Measurements from ENCODE around the gene NDUFV2.
A peak's percentile ranks its signal among the peaks of the same experiment; 100 is the strongest.

Gene NDUFV2

GRCh38 chr18:9102508-9103375 is at the start of gene NDUFV2:
NDUFV2 (plus strand) TSS chr18:9102699; CDS start chr18:9102744, 45 bp downstream.
- Histone ChIP-seq H3K4me1 (peaks cover 59% of the 10 kb centered on the region), H3K27me3 (ENCODE audit: low read depth) (no peaks in the 10 kb centered on the region), H3K36me3 (replicated peaks) (0 out of 2 replicates have a peak, but pooled peaks cover 4% of the 10 kb centered on the region), H3K9me3 (no peaks in the 10 kb centered on the region), H3K4me3 (peak within 1 kb of the TSS; percentile 76)
- in situ Hi-C loops (cut with MboI; ENCODE audit: low sequenced_read_pairs), result no loop called here
- DNase-seq (ENCODE audit: low spot score in 2 of 2), result peak; percentile 88 to 98

- DNase-seq (ENCODE audit: low spot score in 2 of 2), result no peak
- H3K4me3 ChIP-seq, result no peak overlapping the region
- H3K36me3 ChIP-seq (replicated peaks), result no peaks in the 10 kb centered on the region
- in situ Hi-C loops (cut with MboI; ENCODE audit: low sequenced_read_pairs), result loop anchor here (25.0 kb wide), 1 partner anchor 458 kb away; no protein-coding TSS in a partner anchor
- H3K27me3 ChIP-seq (ENCODE audit: low read depth), result no peaks in the 10 kb centered on the region
- no peaks in the 10 kb centered on the region for H3K4me1 ChIP-seq
- H3K9me3 ChIP-seq, result peaks cover 6% of the 10 kb centered on the region
Measured at GRCh38 chr18:9053814-9054213, 48.7 kb upstream of the NDUFV2 start.

- Histone ChIP-seq H3K4me3 (no peak overlapping the region), H3K36me3 (replicated peaks) (no peaks in the 10 kb centered on the region), H3K9me3 (peaks cover 6% of the 10 kb centered on the region), H3K4me1 (no peaks in the 10 kb centered on the region), H3K27me3 (ENCODE audit: low read depth) (no peaks in the 10 kb centered on the region)
- DNase-seq (ENCODE audit: low spot score in 2 of 2), result peak in 1 of 2 experiments; percentile 32
- in situ Hi-C loops (cut with MboI; ENCODE audit: low sequenced_read_pairs), result loop anchor here (25.0 kb wide), 1 partner anchor 457 kb away; no protein-coding TSS in a partner anchor
Measured at GRCh38 chr18:9055185-9055584, 47.3 kb upstream of the NDUFV2 start.

- no peak for DNase-seq (ENCODE audit: low spot score in 2 of 2)
- Histone ChIP-seq H3K4me3 (no peak overlapping the region), H3K4me1 (no peaks in the 10 kb centered on the region), H3K9me3 (peaks cover 4% of the 10 kb centered on the region), H3K27me3 (ENCODE audit: low read depth) (no peaks in the 10 kb centered on the region), H3K36me3 (replicated peaks) (no peaks in the 10 kb centered on the region)
- in situ Hi-C loops (cut with MboI; ENCODE audit: low sequenced_read_pairs), result loop anchor here (25.0 kb wide), 1 partner anchor 457 kb away; no protein-coding TSS in a partner anchor
Measured at GRCh38 chr18:9055626-9056025, 46.9 kb upstream of the NDUFV2 start.

- Histone ChIP-seq H3K36me3 (replicated peaks) (no peaks in the 10 kb centered on the region), H3K4me1 (no peaks in the 10 kb centered on the region), H3K9me3 (no peaks in the 10 kb centered on the region), H3K4me3 (no peak overlapping the region), H3K27me3 (ENCODE audit: low read depth) (no peaks in the 10 kb centered on the region)
- no peak for DNase-seq (ENCODE audit: low spot score in 2 of 2)
- in situ Hi-C loops (cut with MboI; ENCODE audit: low sequenced_read_pairs), result loop anchor here (25.0 kb wide), 1 partner anchor 455 kb away; no protein-coding TSS in a partner anchor
Measured at GRCh38 chr18:9057646-9058045, 44.9 kb upstream of the NDUFV2 start.

- no peaks in the 10 kb centered on the region for H3K9me3 ChIP-seq
- no peaks in the 10 kb centered on the region for H3K4me1 ChIP-seq
- H3K36me3 ChIP-seq (replicated peaks), result no peaks in the 10 kb centered on the region
- in situ Hi-C loops (cut with MboI; ENCODE audit: low sequenced_read_pairs), result loop anchor here (25.0 kb wide), 1 partner anchor 454 kb away; no protein-coding TSS in a partner anchor
- DNase-seq (ENCODE audit: low spot score in 2 of 2), result no peak
- no peaks in the 10 kb centered on the region for H3K27me3 ChIP-seq (ENCODE audit: low read depth)
- H3K4me3 ChIP-seq, result no peak overlapping the region
Measured at GRCh38 chr18:9058406-9058805, 44.1 kb upstream of the NDUFV2 start.

- H3K27me3 ChIP-seq (ENCODE audit: low read depth), result no peaks in the 10 kb centered on the region
- no peak overlapping the region for H3K4me3 ChIP-seq
- H3K9me3 ChIP-seq, result no peaks in the 10 kb centered on the region
- no peaks in the 10 kb centered on the region for H3K36me3 ChIP-seq (replicated peaks)
- no peak for DNase-seq (ENCODE audit: low spot score in 2 of 2)
- in situ Hi-C loops (cut with MboI; ENCODE audit: low sequenced_read_pairs), result loop anchor here (25.0 kb wide), 1 partner anchor 450 kb away; no protein-coding TSS in a partner anchor
- H3K4me1 ChIP-seq, result no peaks in the 10 kb centered on the region
Measured at GRCh38 chr18:9062418-9062751, 40.1 kb upstream of the NDUFV2 start.

GRCh38 chr18:9065864-9066263 is 36.6 kb upstream of the NDUFV2 start:
- no peaks in the 10 kb centered on the region for H3K27me3 ChIP-seq (ENCODE audit: low read depth)
- peaks cover 7% of the 10 kb centered on the region for H3K4me1 ChIP-seq
- H3K36me3 ChIP-seq (replicated peaks), result no peaks in the 10 kb centered on the region
- H3K4me3 ChIP-seq, result no peak overlapping the region
- H3K9me3 ChIP-seq, result no peaks in the 10 kb centered on the region
- no peak for DNase-seq (ENCODE audit: low spot score in 2 of 2)
- in situ Hi-C loops (cut with MboI; ENCODE audit: low sequenced_read_pairs), result loop anchor here (25.0 kb wide), 1 partner anchor 446 kb away; no protein-coding TSS in a partner anchor

- Histone ChIP-seq H3K36me3 (replicated peaks) (no peaks in the 10 kb centered on the region), H3K9me3 (no peaks in the 10 kb centered on the region), H3K27me3 (ENCODE audit: low read depth) (no peaks in the 10 kb centered on the region), H3K4me3 (no peak overlapping the region), H3K4me1 (peaks cover 7% of the 10 kb centered on the region)
- DNase-seq (ENCODE audit: low spot score in 2 of 2), result no peak
- in situ Hi-C loops (cut with MboI; ENCODE audit: low sequenced_read_pairs), result loop anchor here (25.0 kb wide), 1 partner anchor 446 kb away; no protein-coding TSS in a partner anchor
Measured at GRCh38 chr18:9066358-9066757, 36.1 kb upstream of the NDUFV2 start.

GRCh38 chr18:9066817-9067306 is 35.6 kb upstream of the NDUFV2 start:
- no peak for DNase-seq (ENCODE audit: low spot score in 2 of 2)

GRCh38 chr18:9067823-9068222 is 34.7 kb upstream of the NDUFV2 start:
- no peaks in the 10 kb centered on the region for H3K9me3 ChIP-seq
- in situ Hi-C loops (cut with MboI; ENCODE audit: low sequenced_read_pairs), result loop anchor here (25.0 kb wide), 1 partner anchor 444 kb away; no protein-coding TSS in a partner anchor
- no peak overlapping the region for H3K4me3 ChIP-seq
- peaks cover 7% of the 10 kb centered on the region for H3K4me1 ChIP-seq
- no peaks in the 10 kb centered on the region for H3K27me3 ChIP-seq (ENCODE audit: low read depth)
- no peaks in the 10 kb centered on the region for H3K36me3 ChIP-seq (replicated peaks)
- no peak for DNase-seq (ENCODE audit: low spot score in 2 of 2)

More at GRCh38 chr18:9066817-9067306, 35.6 kb upstream of the NDUFV2 start:
- Histone ChIP-seq H3K4me1 (peaks cover 7% of the 10 kb centered on the region), H3K4me3 (no peak overlapping the region), H3K27me3 (ENCODE audit: low read depth) (no peaks in the 10 kb centered on the region), H3K9me3 (no peaks in the 10 kb centered on the region), H3K36me3 (replicated peaks) (no peaks in the 10 kb centered on the region)
- in situ Hi-C loops (cut with MboI; ENCODE audit: low sequenced_read_pairs), result loop anchor here (25.0 kb wide), 1 partner anchor 445 kb away; no protein-coding TSS in a partner anchor

- Histone ChIP-seq H3K4me3 (no peak overlapping the region), H3K9me3 (no peaks in the 10 kb centered on the region), H3K27me3 (ENCODE audit: low read depth) (no peaks in the 10 kb centered on the region), H3K4me1 (peaks cover 7% of the 10 kb centered on the region), H3K36me3 (replicated peaks) (no peaks in the 10 kb centered on the region)
- in situ Hi-C loops (cut with MboI; ENCODE audit: low sequenced_read_pairs), result loop anchor here (25.0 kb wide), 1 partner anchor 444 kb away; no protein-coding TSS in a partner anchor
- no peak for DNase-seq (ENCODE audit: low spot score in 2 of 2)
Measured at GRCh38 chr18:9068346-9068745, 34.2 kb upstream of the NDUFV2 start.

- in situ Hi-C loops (cut with MboI; ENCODE audit: low sequenced_read_pairs), result loop anchor here (25.0 kb wide), 1 partner anchor 443 kb away; no protein-coding TSS in a partner anchor
- no peaks in the 10 kb centered on the region for H3K27me3 ChIP-seq (ENCODE audit: low read depth)
- no peak overlapping the region for H3K4me3 ChIP-seq
- peak; percentile 55 to 62 for DNase-seq (ENCODE audit: low spot score in 2 of 2)
- H3K9me3 ChIP-seq, result no peaks in the 10 kb centered on the region
- H3K36me3 ChIP-seq (replicated peaks), result no peaks in the 10 kb centered on the region
- peaks cover 11% of the 10 kb centered on the region for H3K4me1 ChIP-seq
Measured at GRCh38 chr18:9069601-9070000, 32.9 kb upstream of the NDUFV2 start.

GRCh38 chr18:9070212-9070611 is 32.3 kb upstream of the NDUFV2 start:
- peaks cover 11% of the 10 kb centered on the region for H3K4me1 ChIP-seq
- in situ Hi-C loops (cut with MboI; ENCODE audit: low sequenced_read_pairs), result loop anchor here (25.0 kb wide), 1 partner anchor 442 kb away; no protein-coding TSS in a partner anchor

More at GRCh38 chr18:9070212-9070611, 32.3 kb upstream of the NDUFV2 start:
- DNase-seq (ENCODE audit: low spot score in 2 of 2), result no peak
- Histone ChIP-seq H3K4me3 (no peak overlapping the region), H3K27me3 (ENCODE audit: low read depth) (no peaks in the 10 kb centered on the region), H3K36me3 (replicated peaks) (no peaks in the 10 kb centered on the region), H3K9me3 (no peaks in the 10 kb centered on the region)
